Esophagus squamous epithelium (tissue), 5 donors: Measurements from ENCODE around the gene ULK2. TPM values are rescaled to one million over a fixed set of nuclear protein-coding genes. Genes with fewer than 3 reads are reported as not detected.

Experiments
- DNase-seq: peaks from one replicate; lab custom pipeline; 2025; lab: John Stamatoyannopoulos, UW
- H3K27ac ChIP-seq, 4 donors: fragments of 200-600 bp; sonication (generic); one replicate each; pipeline ENCODE4 v1.5.1; 2016 to 2019; ENCODE audit warnings: mild to moderate bottlenecking in 1 of 4
- H3K27me3 ChIP-seq, 4 donors: fragments of 200-600 bp; sonication (generic); 1 replicate in 3 of 4; 2 replicates in 1 of 4; pipeline versions ENCODE4 v1.5.1 to v1.6.0; 2017 to 2021; ENCODE audit warnings: antibody characterized with exemption in 1 of 4
- H3K36me3 ChIP-seq, 3 donors: fragments of 200-600 bp; sonication (generic); one replicate each; pipeline ENCODE4 v1.5.1; 2016 to 2019
- H3K4me1 ChIP-seq, 3 donors: fragments of 200-600 bp; sonication (generic); one replicate each; pipeline ENCODE4 v1.5.1; 2017 to 2019
- H3K4me3 ChIP-seq, 4 donors: fragments of 200-600 bp; sonication (generic); 1 replicate in 3 of 4; 2 replicates in 1 of 4; pipeline ENCODE4 v1.5.1; 2016 to 2019; ENCODE audit warnings: mild to moderate bottlenecking in 2 of 4, moderate library complexity in 1 of 4
- H3K9me3 ChIP-seq, 3 donors: fragments of 200-600 bp; sonication (generic); one replicate each; pipeline ENCODE4 v1.5.1; 2016 to 2019
- CTCF ChIP-seq, 6 experiments: fragments of 450-650 bp in 4 of 6; fragments of 200-600 bp in 2 of 6; sonication (generic) in 2 of 6; IDR thresholded peaks; one replicate each; pipeline ENCODE4 v1.5.1; 2016 to 2019; ENCODE audit warnings: antibody characterized with exemption in 6 of 6, mild to moderate bottlenecking in 4 of 6, moderate library complexity in 4 of 6
- POLR2A ChIP-seq, 4 donors: fragments of 450-650 bp; IDR thresholded peaks; one replicate each; pipeline ENCODE4 v1.6.1; 2017; ENCODE audit warnings: antibody characterized with exemption in 4 of 4, mild to moderate bottlenecking in 4 of 4, moderate library complexity in 3 of 4
- WGBS, 2 donors: methylation state at CpG; one replicate each; pipeline ENCODE4 v1.1.5; 2018; 5-methylcytosine and 5-hydroxymethylcytosine counted together
- intact Hi-C: fragments of 100-400 bp; cut with DNase I; formaldehyde crosslinking; loops from one replicate; pipeline ENCODE4 v1.15.0; 2022
- total RNA-seq, 4 donors: library from RNA; depleted of rRNA; stranded (reverse); fragments of >200 nt; gene quantifications; one replicate each; pipeline ENCODE4 v1.1.0, GENCODE V29; 2016
- donor health status: DM: yes; HTN: yes; CAD: no.

Gene ULK2
- total RNA-seq, 4 donors from 2014 or later = 6.0 to 17.4 (median 8.2) TPM

- H3K36me3 ChIP-seq = peaks cover 7 to 96% (median 12%) of the 10 kb centered on the region in 3 donors
- intact Hi-C loops = no loop called here
- TF ChIP-seq CTCF (IDR thresholded peaks at IDR 0.05) = no peak
- TF ChIP-seq POLR2A (IDR thresholded peaks at IDR 0.05) = no peak
- no peak for DNase-seq
- no peaks in the 10 kb centered on the region for H3K9me3 ChIP-seq
- H3K4me3 ChIP-seq = no peak overlapping the region
- H3K27ac ChIP-seq = no peak overlapping the region
- 84 to 85% methylated on average over 9 of the region's 9 CpGs for WGBS, 2 donors
- peaks cover 0 to 13% (median 0%) of the 10 kb centered on the region in 3 donors for H3K4me1 ChIP-seq
- H3K27me3 ChIP-seq = no peaks in the 10 kb centered on the region
Observed at GRCh38 chr17:19781488-19782458, 86.0 kb downstream of the ULK2 start.

- H3K4me1 ChIP-seq = peaks cover 0 to 3% (median 0%) of the 10 kb centered on the region in 3 donors
- no peak overlapping the region for H3K4me3 ChIP-seq
- WGBS, 2 donors = 92 to 93% methylated on average over 4 of the region's 4 CpGs
- H3K9me3 ChIP-seq = no peaks in the 10 kb centered on the region
- no peak overlapping the region for H3K27ac ChIP-seq
- no peaks in the 10 kb centered on the region for H3K27me3 ChIP-seq
- TF ChIP-seq CTCF (IDR thresholded peaks at IDR 0.05) = no peak
- TF ChIP-seq POLR2A (IDR thresholded peaks at IDR 0.05) = no peak
- no peak for DNase-seq
- intact Hi-C loops = no loop called here
- H3K36me3 ChIP-seq = peaks cover 7 to 97% (median 13%) of the 10 kb centered on the region in 3 donors
Observed at GRCh38 chr17:19780846-19781245, 86.9 kb downstream of the ULK2 start.

DNA sequence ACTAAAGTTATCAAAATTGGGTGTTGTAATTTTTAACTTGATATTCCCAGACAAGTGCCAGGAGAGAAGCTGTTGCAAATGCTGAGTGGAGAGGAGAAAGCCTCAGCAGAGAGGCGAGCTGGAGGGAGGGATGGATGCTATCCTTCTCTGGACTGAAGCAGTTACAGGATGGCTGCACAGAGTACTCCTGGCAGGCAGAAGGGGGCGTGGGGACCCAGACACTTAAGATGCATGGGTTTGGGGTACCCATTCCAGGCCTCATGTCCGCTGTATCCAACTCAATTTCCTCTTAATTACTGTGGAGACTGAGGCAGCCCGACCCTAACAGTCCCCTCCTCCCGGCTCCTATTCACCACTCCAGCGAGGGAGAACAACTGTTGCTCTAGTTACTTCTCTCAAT is 94.2 kb downstream of the ULK2 start:
- H3K4me3 ChIP-seq = no peak overlapping the region
- H3K27ac ChIP-seq = no peak overlapping the region
- 78 to 94% methylated on average over 6 of the region's 6 CpGs for WGBS, 2 donors
- peaks cover 7 to 46% (median 9%) of the 10 kb centered on the region in 3 donors for H3K36me3 ChIP-seq
- TF ChIP-seq POLR2A (IDR thresholded peaks at IDR 0.05) = no peak
- no peak for TF ChIP-seq CTCF (IDR thresholded peaks at IDR 0.05)
- peaks cover 0 to 9% (median 0%) of the 10 kb centered on the region in 3 donors for H3K4me1 ChIP-seq
- H3K27me3 ChIP-seq = no peaks in the 10 kb centered on the region
- intact Hi-C loops = no loop called here
- no peaks in the 10 kb centered on the region for H3K9me3 ChIP-seq
- DNase-seq = no peak

- Histone ChIP-seq H3K27ac (peak overlapping the region in 1 of 4 donors; percentile 51), H3K4me1 (peaks cover 0 to 9% (median 0%) of the 10 kb centered on the region in 3 donors), H3K9me3 (no peaks in the 10 kb centered on the region), H3K4me3 (no peak overlapping the region), H3K27me3 (no peaks in the 10 kb centered on the region), H3K36me3 (peaks cover 2 to 31% (median 4%) of the 10 kb centered on the region in 3 donors)
- intact Hi-C loops = no loop called here
- TF ChIP-seq POLR2A (IDR thresholded peaks at IDR 0.05) (no peak), CTCF (IDR thresholded peaks at IDR 0.05) (no peak)
- DNase-seq = no peak
- WGBS, 2 donors = 53 to 56% methylated on average over 6 to 7 of the region's 7 CpGs
Observed at GRCh38 chr17:19771971-19772630, 95.6 kb downstream of the ULK2 start.
